ENCODE results near the gene PTPRF. TPM values are rescaled to one million over a fixed set of nuclear protein-coding genes. Genes with fewer than 3 reads are reported as not detected.

PTPRF gene
- total and polyA plus RNA-seq, 8 donors, result 123 to 279 (median 195) TPM

DNA sequence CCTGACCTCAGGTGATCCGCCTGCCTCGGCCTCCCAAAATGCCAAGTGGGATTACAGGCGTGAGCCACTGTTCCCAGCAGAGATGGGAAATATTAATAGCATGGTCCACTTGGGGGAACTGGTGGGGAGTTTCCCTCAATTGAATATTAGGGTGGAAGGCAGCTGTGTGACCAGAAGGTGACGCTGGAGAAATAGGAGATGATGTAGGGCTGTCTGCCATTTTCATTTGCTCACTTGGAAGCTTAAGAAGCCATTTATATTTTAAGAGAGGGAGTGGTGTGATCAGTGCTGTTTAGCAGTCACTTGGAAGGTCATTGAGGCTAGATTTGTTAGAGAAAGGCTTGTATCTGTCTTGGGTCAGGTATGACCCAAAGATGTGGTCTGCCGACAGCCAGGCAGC, 139.2 kb downstream of the PTPRF start:
- no peak for TF ChIP-seq CTCF (IDR thresholded peaks at IDR 0.05)
- ATAC-seq (no peak), DNase-seq (no peak)
- H3K27ac ChIP-seq, result no peak overlapping the region
- no peak overlapping the region for H3K4me3 ChIP-seq
- H3K36me3 ChIP-seq, result peaks cover 7 to 100% of the 10 kb centered on the region in 2 donors
- no peaks in the 10 kb centered on the region for H3K27me3 ChIP-seq
- intact Hi-C loops (cut with DNase I), result no loop called here
- no peaks in the 10 kb centered on the region for H3K9me3 ChIP-seq
- no peaks in the 10 kb centered on the region for H3K4me1 ChIP-seq

DNA sequence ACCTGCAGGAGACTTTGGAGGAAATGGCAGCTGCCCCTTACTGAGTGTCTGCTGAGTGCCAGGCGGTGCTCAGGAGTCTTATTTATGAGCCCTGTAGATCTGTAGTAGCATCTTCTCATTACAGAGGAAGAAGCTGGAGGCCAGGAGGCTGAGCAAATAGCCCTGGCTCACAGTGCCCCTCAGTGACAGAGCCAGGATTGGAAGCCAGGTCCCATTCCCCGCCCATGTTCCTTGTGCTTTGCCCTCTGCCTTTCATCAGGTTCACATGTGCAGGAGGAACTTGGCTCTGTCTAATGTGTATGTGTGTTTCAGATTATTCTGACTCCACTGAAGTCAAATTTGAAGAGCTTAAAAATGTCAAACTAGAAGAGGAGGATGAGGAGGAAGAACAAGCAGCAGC, 140.5 kb downstream of the PTPRF start:
- no peak for ATAC-seq
- H3K36me3 ChIP-seq, result peaks cover 7 to 100% of the 10 kb centered on the region in 2 donors
- intact Hi-C loops (cut with DNase I), result no loop called here

GRCh38 chr1:43671626-43672330, 141.1 kb downstream of the PTPRF start:
- no peaks in the 10 kb centered on the region for H3K4me1 ChIP-seq
- TF ChIP-seq CTCF (IDR thresholded peaks at IDR 0.05), result no peak
- H3K4me3 ChIP-seq, result no peak overlapping the region
- no peaks in the 10 kb centered on the region for H3K27me3 ChIP-seq
- peaks cover 7 to 100% of the 10 kb centered on the region in 2 donors for H3K36me3 ChIP-seq
- no peaks in the 10 kb centered on the region for H3K9me3 ChIP-seq
- ATAC-seq (peak; percentile 47), DNase-seq (no peak)
- intact Hi-C loops (cut with DNase I), result no loop called here
- H3K27ac ChIP-seq, result no peak overlapping the region

More for the DNA sequence above, 140.5 kb downstream of the PTPRF start:
- TF ChIP-seq CTCF (IDR thresholded peaks at IDR 0.05), result no peak
- H3K4me1 ChIP-seq, result no peaks in the 10 kb centered on the region
- no peaks in the 10 kb centered on the region for H3K27me3 ChIP-seq
- H3K4me3 ChIP-seq, result no peak overlapping the region
- no peak overlapping the region for H3K27ac ChIP-seq
- DNase-seq, result no peak
- H3K9me3 ChIP-seq, result no peaks in the 10 kb centered on the region

GRCh38 chr1:43673261-43673660, 142.6 kb downstream of the PTPRF start:
- no peak for DNase-seq
- TF ChIP-seq CTCF (IDR thresholded peaks at IDR 0.05), result no peak
- no peaks in the 10 kb centered on the region for H3K9me3 ChIP-seq
- no peak overlapping the region for H3K27ac ChIP-seq
- no peak overlapping the region for H3K4me3 ChIP-seq
- H3K36me3 ChIP-seq, result peaks cover 7 to 92% of the 10 kb centered on the region in 2 donors
- ATAC-seq, result no peak
- H3K4me1 ChIP-seq, result no peaks in the 10 kb centered on the region
- no peaks in the 10 kb centered on the region for H3K27me3 ChIP-seq
- intact Hi-C loops (cut with DNase I), result no loop called here

Other genes starting within 250 kb of the PTPRF start
- gene C1orf210, start 245.3 kb upstream of the PTPRF start, total RNA-seq, result 10 to 100 TPM; 13.1 to 22.5 TPM
- gene C1orf210, start 245.3 kb upstream of the PTPRF start, polyA plus RNA-seq (ENCODE audit: insufficient read length in 6 of 6), result 10 to 100 TPM in 1 of 6 donors, 1 to 10 TPM in 5; 8.5 to 12.9 (median 9.1) TPM
- 10 to 100 TPM; 38.5 to 67.8 TPM for gene TIE1, start 229.9 kb upstream of the PTPRF start, total RNA-seq
- 100 to 1,000 TPM in 3 of 6 donors, 10 to 100 TPM in 3; 87.6 to 110 (median 98.3) TPM for gene TIE1, start 229.9 kb upstream of the PTPRF start, polyA plus RNA-seq (ENCODE audit: insufficient read length in 6 of 6)
- gene MPL, start 193.1 kb upstream of the PTPRF start, total RNA-seq, result under 1 TPM; 0.24 to 0.67 TPM
- 1 to 10 TPM; 1.0 to 1.4 (median 1.3) TPM for gene MPL, start 193.1 kb upstream of the PTPRF start, polyA plus RNA-seq (ENCODE audit: insufficient read length in 6 of 6)
- 10 to 100 TPM in 1 of 2 donors, 1 to 10 TPM in 1; 7.9 to 18.0 TPM for gene CDC20, start 171.9 kb upstream of the PTPRF start, total RNA-seq
- 10 to 100 TPM; 30.3 to 73.7 (median 32.9) TPM for gene CDC20, start 171.9 kb upstream of the PTPRF start, polyA plus RNA-seq (ENCODE audit: insufficient read length in 6 of 6)
- 100 to 1,000 TPM; 118 to 144 TPM for gene ELOVL1, start 162.9 kb upstream of the PTPRF start, total RNA-seq
- gene ELOVL1, start 162.9 kb upstream of the PTPRF start, polyA plus RNA-seq (ENCODE audit: insufficient read length in 6 of 6), result 10 to 100 TPM; 64.9 to 83.7 (median 78.2) TPM
- 10 to 100 TPM; 40.3 to 48.5 TPM for gene MED8, start 141.1 kb upstream of the PTPRF start, total RNA-seq
- 10 to 100 TPM; 32.1 to 37.6 (median 36.2) TPM for gene MED8, start 141.1 kb upstream of the PTPRF start, polyA plus RNA-seq (ENCODE audit: insufficient read length in 6 of 6)
- 10 to 100 TPM; 40.1 to 68.0 TPM for gene SZT2, start 141.0 kb upstream of the PTPRF start, total RNA-seq
- gene SZT2, start 141.0 kb upstream of the PTPRF start, polyA plus RNA-seq (ENCODE audit: insufficient read length in 6 of 6), result 10 to 100 TPM; 25.3 to 38.1 (median 30.8) TPM
- 10 to 100 TPM; 55.9 to 60.2 TPM for gene HYI, start 77.0 kb upstream of the PTPRF start, total RNA-seq
- gene HYI, start 77.0 kb upstream of the PTPRF start, polyA plus RNA-seq (ENCODE audit: insufficient read length in 6 of 6), result 10 to 100 TPM; 42.5 to 51.3 (median 47.6) TPM
- gene KDM4A, start 119.3 kb downstream of the PTPRF start, total RNA-seq, result 10 to 100 TPM; 40.6 to 48.8 TPM
- gene KDM4A, start 119.3 kb downstream of the PTPRF start, polyA plus RNA-seq (ENCODE audit: insufficient read length in 6 of 6), result 10 to 100 TPM; 57.6 to 62.7 (median 60.8) TPM
- gene ST3GAL3, start 176.7 kb downstream of the PTPRF start, total RNA-seq, result 10 to 100 TPM; 18.9 to 23.2 TPM
- gene ST3GAL3, start 176.7 kb downstream of the PTPRF start, polyA plus RNA-seq (ENCODE audit: insufficient read length in 6 of 6), result 10 to 100 TPM; 32.6 to 42.4 (median 35.2) TPM

All from left lung (tissue), 10 donors.